IPS DF 4.7 (cell line): ENCODE results near the gene MALSU1.

ENCODE experiments used
- DNase-seq: peaks from one replicate; pipeline ENCODE4 v3.0.0-alpha.2; 2013; ENCODE audit warnings: low spot score; ENCODE audit errors: extremely low read depth

The MALSU1 gene

DNA sequence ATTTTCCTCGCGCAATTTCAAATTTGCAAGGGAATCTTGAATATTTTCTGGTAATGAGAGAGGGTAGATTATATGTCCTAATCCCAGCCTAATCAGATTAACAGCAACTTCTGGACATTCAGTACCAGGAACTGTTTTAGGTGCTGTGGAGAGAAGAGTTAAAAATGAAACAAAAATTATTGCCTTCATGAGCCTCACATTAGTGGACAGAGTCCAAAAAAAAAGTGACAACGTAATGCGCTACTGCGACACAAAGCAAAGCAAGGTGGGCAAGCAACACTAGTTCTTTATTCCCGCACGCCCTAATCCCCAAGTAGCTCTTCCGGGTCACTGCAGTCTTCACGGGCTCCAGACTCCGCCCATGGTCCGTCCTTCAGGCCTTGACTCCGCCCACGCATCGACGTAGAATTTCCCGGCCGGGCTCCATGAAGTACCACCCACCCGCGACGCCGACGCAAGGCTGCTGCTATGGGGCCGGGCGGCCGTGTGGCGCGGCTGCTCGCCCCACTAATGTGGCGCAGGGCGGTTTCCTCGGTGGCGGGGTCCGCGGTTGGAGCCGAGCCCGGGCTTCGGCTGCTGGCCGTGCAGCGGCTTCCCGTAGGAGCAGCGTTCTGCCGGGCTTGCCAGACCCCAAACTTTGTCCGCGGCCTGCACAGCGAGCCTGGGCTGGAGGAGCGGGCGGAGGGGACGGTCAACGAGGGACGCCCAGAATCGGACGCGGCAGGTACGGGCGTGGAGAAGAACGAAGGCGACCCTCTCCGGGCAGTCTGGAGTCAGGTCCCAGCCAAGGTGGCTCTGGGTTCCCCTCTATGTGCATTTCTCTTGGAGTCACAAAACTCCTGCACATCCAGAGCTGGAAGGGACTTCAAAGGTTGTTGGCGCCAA, at the start of gene MALSU1:
Gene MALSU1 (plus strand): TSS at position 455 of the 885 bp plus-strand sequence. CDS start 14 bp downstream, at position 469.
- peak; percentile 92 for DNase-seq

DNA sequence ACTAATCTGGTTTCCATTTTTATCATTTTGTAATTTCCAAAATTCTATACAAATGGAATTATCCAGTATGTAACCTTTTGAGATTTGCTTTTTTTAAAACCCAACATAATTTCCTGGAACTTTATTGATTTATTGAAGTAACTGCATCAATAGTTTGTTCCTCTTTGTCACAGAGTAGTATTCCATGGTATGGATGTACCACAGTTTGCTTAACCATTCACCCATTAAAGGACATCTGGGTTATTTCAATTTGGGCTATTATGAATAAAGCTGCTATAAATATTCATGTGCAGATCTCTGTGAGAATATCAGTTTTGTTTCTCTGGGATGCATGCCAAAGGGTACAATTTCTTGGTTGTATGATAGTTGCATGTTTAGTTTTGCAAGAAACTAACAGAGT, 49.7 kb upstream of the MALSU1 start:
- DNase-seq = no peak

GRCh38 chr7:23254051-23254681, 45.0 kb upstream of the MALSU1 start:
- DNase-seq = no peak

DNA sequence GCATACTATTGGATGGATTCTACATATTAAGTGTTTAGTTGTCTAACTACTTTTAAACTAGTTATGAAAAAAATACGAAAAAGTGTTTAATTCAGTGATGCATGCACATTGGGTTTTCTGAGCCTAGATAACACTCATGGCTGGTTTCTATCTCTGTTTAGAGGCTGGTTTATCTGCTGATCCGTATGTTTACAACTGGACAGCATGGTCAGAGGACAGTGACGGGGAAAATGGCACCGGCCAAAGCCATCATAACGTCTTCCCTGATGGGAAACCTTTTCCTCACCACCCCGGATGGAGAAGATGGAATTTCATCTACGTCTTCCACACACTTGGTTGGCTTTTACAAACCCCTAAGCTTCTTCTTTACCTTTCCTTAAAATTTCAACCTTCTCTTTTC, 42.4 kb upstream of the MALSU1 start:
- no peak for DNase-seq

DNA sequence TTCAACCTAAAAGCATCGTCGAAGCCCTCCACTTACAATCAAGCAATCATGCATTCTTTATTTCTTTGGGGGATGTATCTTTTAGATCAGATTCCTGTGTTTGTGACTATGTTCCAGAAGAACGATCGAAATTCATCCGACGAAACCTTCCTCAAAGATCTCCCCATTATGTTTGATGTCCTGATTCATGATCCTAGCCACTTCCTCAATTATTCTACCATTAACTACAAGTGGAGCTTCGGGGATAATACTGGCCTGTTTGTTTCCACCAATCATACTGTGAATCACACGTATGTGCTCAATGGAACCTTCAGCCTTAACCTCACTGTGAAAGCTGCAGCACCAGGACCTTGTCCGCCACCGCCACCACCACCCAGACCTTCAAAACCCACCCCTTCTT, 38.8 kb upstream of the MALSU1 start:
- no peak for DNase-seq

GRCh38 chr7:23261843-23262452, 37.2 kb upstream of the MALSU1 start:
- DNase-seq = no peak

DNA sequence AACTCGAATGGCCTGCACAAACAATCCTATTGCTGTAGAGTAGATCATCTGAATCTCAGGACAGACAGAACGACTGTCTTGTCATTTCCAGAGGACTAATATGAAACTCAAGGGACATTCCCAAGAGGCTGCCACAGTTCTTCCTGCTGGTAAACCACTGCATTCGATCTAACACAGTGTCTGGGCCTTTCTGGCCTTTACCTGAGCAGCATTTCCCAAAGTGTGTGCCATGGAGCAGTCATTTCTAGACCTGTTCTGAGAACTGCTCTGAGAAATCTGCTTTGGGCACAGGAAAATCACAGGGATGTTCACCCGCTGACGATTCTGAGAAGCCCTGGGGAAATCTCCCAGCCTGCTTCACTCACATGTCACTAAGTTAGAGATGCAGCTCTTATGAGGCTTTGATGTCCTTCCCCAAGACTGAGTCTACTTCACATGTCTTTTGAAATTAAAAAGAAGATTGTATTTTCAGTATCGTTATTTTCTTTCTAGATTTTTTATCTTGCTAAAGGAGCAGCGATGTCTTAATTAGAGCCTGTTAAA, 34.2 kb upstream of the MALSU1 start:
- no peak for DNase-seq

GRCh38 chr7:23266918-23267317, 32.2 kb upstream of the MALSU1 start:
- no peak for DNase-seq

DNA sequence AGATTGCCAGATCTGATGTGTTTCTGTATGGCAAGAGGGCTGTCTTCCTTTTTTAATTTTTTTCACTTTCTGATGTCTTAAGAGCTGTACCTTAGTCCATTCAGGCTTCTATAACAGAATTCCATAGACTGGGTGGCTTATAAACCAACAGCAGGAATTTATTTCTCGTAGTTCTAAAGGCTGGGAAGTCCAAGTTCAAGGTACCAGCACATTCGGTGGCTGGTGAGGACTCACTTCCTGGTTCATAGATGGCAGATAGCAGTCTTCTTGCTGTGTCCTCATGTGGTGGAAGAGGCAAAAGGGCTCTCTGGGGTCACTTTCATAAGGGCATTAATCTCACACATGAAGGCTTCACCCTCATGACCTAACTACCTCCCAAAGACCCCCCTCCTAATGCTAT, 31.8 kb upstream of the MALSU1 start:
- no peak for DNase-seq

DNA sequence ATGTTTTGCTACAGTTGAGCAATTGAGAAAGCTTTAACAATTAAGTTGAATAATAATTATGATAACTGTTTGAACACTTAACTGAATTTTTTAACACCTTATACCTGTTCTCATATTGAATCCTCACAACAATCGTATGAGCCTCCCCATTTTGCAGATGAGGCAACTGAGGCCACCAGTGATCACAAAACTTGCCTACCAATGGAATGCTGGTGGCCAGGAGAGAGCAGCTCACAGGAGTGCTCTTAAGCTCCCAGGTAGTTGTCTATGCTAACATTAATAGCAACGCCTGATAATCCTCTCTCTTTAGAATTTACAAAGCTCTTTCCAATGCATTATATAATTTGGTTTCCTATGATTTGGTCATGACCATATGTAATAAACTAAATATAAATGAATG, 31.0 kb upstream of the MALSU1 start:
- no peak for DNase-seq

- DNase-seq = no peak
Observed at GRCh38 chr7:23268746-23269145, 30.4 kb upstream of the MALSU1 start.

GRCh38 chr7:23272275-23272674, 26.9 kb upstream of the MALSU1 start:
- no peak for DNase-seq

DNA sequence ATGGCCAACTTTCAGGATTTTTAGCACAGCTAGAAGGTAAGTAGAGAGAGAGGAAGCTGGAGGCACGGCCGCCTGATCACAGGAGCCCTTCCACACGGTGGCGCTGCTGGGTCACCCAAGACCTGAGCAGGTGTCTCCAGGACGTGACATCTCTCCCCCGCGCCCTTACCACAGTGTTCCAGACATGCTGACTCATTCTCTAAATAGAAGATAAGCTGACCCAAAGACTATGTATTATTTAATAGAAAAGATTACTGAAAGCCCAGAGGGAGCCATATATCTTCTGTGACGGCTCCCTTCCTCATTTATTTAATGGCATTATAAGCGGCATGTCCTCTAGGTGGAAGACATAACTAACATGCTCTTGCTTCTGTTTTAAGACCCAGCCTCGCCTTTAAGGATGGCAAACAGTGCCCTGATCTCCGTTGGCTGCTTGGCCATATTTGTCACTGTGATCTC, 26.0 kb upstream of the MALSU1 start:
- peak; percentile 72 for DNase-seq

- DNase-seq = no peak
Observed at GRCh38 chr7:23275912-23276311, 23.2 kb upstream of the MALSU1 start.

DNA sequence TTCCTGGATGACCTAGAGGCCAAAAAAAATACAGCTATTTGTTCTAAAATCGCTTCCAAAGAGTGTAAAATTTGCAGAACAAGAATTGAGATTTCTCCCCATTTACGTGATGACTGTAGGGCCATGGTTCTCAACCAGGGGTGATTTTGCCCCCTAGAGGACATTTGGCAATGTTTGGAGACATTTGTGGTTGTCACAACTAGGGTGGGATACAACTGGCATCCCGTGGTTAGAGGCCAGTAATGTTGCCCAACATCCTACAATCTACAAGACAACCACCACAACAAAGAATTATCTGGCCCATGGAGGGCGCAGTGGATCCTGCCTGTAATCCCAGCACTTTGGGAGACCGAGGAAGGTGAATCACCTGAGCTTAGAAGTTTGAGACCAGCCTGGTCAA, 22.8 kb upstream of the MALSU1 start:
- no peak for DNase-seq

GRCh38 chr7:23276947-23277346, 22.2 kb upstream of the MALSU1 start:
- no peak for DNase-seq

- DNase-seq = no peak
Observed at GRCh38 chr7:23277359-23277989, 21.7 kb upstream of the MALSU1 start.

GRCh38 chr7:23279819-23280525, 19.2 kb upstream of the MALSU1 start:
- DNase-seq = no peak

DNA sequence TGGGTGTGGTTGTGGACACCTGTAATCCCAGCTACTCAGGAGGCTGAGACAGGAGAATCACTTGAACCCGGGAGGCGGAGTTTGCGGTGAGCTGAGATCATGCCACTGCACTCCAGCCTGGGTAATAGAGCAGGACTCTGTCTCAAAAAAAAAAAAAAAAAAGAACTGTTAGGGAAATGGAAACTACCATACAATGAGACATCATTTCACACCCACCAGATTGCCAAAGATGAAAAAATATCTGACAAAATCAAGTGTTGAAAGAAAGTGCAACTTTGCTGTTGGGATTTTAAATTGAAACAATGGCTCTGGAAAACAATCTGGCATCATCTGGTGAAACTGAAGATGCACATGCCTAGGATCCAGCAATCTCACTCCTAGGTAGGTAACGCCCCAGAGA, 16.1 kb upstream of the MALSU1 start:
- no peak for DNase-seq

GRCh38 chr7:23284871-23285270, 14.3 kb upstream of the MALSU1 start:
- no peak for DNase-seq
